Gastroesophageal sphincter (tissue), 3 donors: ENCODE data around the gene GARIN5A.

Experiments used
- CTCF ChIP-seq, 4 experiments: fragments of 200-600 bp in 2 of 4; fragments of 450-650 bp in 2 of 4; sonication (generic) in 1 of 4; IDR thresholded peaks; one replicate each; pipeline ENCODE4 v1.5.1; 2017 to 2019; ENCODE audit warnings: antibody characterized with exemption in 4 of 4, mild to moderate bottlenecking in 2 of 4, moderate library complexity in 2 of 4
- EP300 ChIP-seq: sonication (generic); formaldehyde crosslinking; IDR thresholded peaks from one replicate; pipeline ENCODE4 v1.6.1; 2017; ENCODE audit warnings: antibody characterized with exemption, mild to moderate bottlenecking

GRCh38 chr19:50500753-50501151 lies 24.1 kb upstream of the GARIN5A start:
- TF ChIP-seq CTCF (IDR thresholded peaks at IDR 0.05) (no peak), EP300 (no peak)
